Fibroblast of mammary gland (primary cell): ENCODE data around the gene TOX2.

Experiments used
- DNase-seq: peaks from one replicate; pipeline ENCODE4 v3.0.0-alpha.2; 2010; ENCODE audit warnings: low read depth
- H3K4me3 ChIP-seq: 2 replicates; pipeline ENCODE4 v1.5.1; 2011; ENCODE audit warnings: low read depth, mild to moderate bottlenecking, low read length, moderate library complexity; ENCODE audit not compliant: control insufficient read depth
- TF ChIP-seq, protein P1 (sequence below): conservative IDR thresholded peaks from 2 replicates; pipeline ENCODE4 v1.5.1; 2011; ENCODE audit warnings: low read depth, low read length, inconsistent platforms; ENCODE audit not compliant: control insufficient read depth, insufficient read depth

Gene TOX2

DNA sequence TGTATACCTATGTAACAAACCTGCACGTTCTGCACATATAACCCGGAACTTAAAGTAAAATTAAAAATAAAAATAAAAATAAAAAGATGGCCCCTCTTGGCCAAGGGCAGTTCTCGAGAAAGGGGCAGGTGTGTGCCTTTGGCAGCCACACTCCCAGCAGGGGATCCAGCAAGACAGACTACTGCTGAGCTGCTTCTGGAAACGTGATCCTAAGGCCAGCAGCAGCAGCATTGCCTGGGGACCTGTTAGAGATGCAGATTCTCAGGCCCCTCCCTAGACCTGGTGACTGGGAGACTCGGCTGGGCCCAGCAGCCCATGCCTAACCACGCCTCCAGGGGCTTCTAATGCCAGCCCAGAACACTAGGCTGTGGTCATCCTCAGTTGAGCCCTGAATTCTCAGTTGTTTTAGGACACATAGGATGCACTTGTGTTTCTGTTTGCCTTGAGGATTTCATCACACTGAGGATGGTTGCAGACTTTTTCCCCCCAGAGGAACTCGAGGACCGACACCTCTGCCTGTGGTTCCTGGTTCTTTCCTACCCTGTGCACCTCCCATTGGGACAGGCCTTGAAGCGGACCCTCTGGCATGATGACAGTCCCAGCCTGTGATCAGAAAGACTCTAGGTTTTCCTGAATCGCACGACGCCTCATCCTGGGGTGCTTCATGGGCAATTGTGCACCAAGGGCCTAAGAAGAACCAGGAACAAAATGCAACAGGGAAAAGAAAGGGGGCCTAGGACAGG, 105.9 kb downstream of the TOX2 start:
- TF ChIP-seq, protein P1, sequence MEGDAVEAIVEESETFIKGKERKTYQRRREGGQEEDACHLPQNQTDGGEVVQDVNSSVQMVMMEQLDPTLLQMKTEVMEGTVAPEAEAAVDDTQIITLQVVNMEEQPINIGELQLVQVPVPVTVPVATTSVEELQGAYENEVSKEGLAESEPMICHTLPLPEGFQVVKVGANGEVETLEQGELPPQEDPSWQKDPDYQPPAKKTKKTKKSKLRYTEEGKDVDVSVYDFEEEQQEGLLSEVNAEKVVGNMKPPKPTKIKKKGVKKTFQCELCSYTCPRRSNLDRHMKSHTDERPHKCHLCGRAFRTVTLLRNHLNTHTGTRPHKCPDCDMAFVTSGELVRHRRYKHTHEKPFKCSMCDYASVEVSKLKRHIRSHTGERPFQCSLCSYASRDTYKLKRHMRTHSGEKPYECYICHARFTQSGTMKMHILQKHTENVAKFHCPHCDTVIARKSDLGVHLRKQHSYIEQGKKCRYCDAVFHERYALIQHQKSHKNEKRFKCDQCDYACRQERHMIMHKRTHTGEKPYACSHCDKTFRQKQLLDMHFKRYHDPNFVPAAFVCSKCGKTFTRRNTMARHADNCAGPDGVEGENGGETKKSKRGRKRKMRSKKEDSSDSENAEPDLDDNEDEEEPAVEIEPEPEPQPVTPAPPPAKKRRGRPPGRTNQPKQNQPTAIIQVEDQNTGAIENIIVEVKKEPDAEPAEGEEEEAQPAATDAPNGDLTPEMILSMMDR: no peak
- DNase-seq: no peak

DNA sequence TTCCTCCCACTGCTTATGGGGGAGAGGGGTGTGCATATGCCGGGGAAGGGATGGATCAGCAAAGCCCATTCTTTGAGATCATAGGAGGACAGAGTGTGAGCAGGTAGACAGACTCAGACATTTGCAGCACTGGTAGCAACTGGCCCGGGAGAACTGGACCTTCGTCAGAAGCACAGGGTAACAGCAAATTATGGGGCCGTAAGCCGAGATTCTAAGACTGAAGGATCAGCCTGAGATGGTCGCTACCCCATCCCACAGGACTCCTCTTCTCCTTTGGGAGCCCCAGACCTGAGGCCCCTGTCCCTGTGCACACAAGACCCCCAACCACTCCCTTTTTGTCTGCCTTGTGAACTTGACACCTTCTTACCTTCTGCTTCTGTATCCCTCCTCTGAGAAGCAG, 106.5 kb downstream of the TOX2 start:
- H3K4me3 ChIP-seq: no peak overlapping the region
- TF ChIP-seq, protein P1: no peak
- DNase-seq: no peak

More for the DNA sequence above, 105.9 kb downstream of the TOX2 start:
- no peak overlapping the region for H3K4me3 ChIP-seq

DNA sequence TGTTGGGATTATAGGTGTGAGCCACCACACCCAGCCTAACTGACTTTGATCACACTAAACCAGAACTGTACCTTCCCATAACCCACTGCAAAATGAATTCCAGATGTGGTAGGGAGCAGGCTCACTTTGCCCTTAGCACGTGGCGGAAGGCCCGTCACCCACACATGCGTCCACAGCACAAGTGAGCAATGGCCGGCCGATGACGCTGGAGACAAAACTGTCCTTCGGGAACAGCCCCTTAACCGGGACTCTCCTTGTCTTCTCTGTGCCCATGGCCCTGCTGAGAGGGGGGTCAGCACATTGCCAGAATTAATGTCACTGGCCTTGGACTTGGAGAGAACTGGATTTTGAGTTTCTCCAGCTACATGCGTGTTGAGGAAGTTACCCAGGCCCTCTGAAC, 107.2 kb downstream of the TOX2 start:
- peak; percentile 45 for DNase-seq
- TF ChIP-seq, protein P1: no peak
- no peak overlapping the region for H3K4me3 ChIP-seq

DNA sequence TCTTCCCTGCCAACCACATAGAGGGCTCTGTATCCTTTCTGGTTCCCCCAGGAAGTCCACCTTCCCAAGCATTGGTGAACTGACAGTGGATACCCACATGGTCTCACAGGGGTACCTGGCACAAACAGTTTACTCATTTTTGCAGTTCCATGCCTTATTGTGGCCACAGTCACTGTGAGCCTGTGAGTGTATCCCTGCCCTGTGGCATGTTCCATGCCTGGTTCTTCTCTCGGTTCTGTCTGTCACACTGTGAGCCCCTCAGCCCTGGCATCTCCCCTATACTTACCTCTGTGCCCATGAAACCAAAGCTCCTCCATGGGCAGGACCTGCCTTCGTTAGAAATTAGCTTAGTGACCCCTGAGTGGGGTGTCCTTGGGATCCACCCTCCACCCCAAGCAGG, 107.8 kb downstream of the TOX2 start:
- H3K4me3 ChIP-seq: no peak overlapping the region
- DNase-seq: no peak
- TF ChIP-seq, protein P1: no peak

DNA sequence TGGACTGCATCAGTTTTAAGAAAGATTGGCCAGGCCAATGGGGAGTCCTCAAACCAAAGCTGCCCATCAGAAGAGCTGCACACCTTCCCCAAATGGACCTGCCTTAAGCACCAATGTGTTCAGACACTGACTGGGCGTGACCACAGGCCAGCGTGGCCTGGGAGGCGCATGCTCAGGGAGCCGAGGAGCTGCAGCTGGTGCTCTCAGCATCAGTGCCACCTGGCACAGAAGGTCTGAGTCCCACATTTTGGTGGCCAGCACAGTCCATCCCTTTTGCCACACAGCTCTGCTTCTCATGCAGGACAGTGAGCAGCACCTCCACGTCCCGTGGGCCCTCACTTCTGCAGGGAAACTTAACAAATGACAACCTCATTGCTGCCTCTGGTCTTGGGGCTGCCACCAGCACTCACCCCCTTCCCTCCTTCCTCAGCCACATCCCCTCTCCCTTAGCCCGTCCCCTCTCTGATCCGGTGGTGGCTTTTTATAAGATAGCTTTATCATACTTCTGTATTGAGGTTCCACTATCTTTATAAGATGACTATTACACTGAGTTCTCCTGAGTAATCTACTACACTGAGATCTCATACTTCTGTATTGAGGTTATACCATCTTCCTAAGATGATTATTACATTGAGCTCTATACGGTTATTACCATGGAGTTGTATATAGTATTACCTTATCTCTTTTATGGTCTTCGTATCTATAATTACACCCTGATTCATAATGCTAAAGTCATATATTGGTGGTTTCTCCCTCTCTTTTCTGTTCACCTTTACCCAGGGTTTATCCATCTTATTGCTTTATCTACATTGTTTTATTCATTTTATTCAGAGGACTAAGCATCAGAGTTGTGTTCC, 109.1 kb downstream of the TOX2 start:
- DNase-seq: no peak
- H3K4me3 ChIP-seq: no peak overlapping the region
- TF ChIP-seq, protein P1: no peak

DNA sequence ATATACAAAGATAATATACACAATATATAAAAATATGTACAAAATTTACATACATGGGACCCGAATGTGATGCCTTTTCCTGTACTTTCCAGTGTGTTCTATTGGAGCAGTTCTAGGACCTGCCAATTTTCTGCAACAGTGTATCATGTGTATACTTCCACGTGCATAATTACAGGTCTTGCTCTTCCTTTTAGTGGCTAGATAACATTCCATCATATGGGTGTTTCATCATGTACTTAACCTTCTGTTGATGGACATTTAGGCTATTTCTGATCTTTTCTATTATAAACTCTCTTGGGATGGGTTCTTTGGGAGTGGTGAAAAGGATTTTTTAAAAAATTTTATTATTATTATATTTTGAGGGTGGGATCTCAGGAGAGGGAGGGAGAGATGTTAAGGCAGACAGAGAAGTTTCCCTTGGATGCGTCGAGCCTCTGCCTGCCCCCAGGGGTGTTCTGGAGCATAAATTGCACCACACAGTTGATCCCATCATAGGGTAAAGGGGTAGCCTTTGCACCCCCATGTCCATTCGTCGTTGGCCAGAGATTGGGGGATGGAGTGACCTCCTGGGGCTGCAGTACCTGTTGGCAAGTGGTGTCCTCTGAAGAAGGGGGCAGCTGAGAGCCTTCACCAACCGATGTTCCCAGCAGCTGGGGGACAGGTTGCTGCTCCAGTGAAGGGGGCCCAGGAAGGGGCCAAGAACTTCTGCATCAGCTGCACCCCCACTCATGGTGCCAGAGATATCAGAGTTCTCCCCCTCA, 110.3 kb downstream of the TOX2 start:
- no peak overlapping the region for H3K4me3 ChIP-seq
- no peak for DNase-seq
- TF ChIP-seq, protein P1: no peak
